ENCODE results near the gene ADAMTS12.

- TF ChIP-seq EZH2 (IDR thresholded peaks at IDR 0.05; ENCODE audit: insufficient read depth, poor library complexity, severe bottlenecking) (no peak), EZH2phosphoT487 (IDR thresholded peaks at IDR 0.05; ENCODE audit: insufficient read depth, low read depth) (no peak)
These were observed 414.0 kb downstream of the ADAMTS12 start for GRCh38 chr5:33477816-33478215.

Data from GM23248 (cell line).